Measurements from ENCODE around the gene EIF1.
A peak's percentile ranks its signal among the peaks of the same experiment; 100 is the strongest.

Gene EIF1

DNA sequence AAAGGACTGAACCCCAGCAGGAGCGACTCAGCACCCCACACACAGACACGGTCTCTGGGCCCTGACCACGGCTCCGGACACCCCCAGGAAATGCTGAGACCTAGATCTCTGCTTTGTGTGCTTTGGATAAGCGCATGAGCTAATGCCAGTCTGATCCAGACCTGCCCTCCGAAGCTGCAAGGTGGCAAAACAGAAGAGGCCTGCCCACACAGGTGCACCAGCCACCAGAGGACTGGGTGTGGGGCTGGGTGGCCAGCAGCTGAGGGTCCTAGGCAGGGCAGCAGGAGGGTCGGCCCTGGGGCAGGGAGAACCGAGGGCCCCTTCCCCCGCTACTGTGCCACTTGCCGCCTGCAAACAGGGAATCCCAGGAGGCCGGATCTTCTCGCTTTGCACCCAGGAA, 30.7 kb upstream of the EIF1 start:
- H3K9me3 ChIP-seq (ENCODE audit: insufficient read depth, low read depth, low read length) = no peaks in the 10 kb centered on the region
- H3K4me1 ChIP-seq (ENCODE audit: insufficient read depth, low read length) = peaks cover 9% of the 10 kb centered on the region
- 92% methylated on average over 12 of the region's 12 CpGs for WGBS
- H3K9ac ChIP-seq (ENCODE audit: low read depth, low read length) = no peak overlapping the region
- no peak overlapping the region for H3K27ac ChIP-seq (ENCODE audit: low read depth, low read length)
- H3K36me3 ChIP-seq (ENCODE audit: insufficient read depth, low read length) = no peaks in the 10 kb centered on the region
- no peaks in the 10 kb centered on the region for H3K27me3 ChIP-seq (ENCODE audit: insufficient read depth, low read length)
- no peak overlapping the region for H3K4me3 ChIP-seq (ENCODE audit: low read length)

DNA sequence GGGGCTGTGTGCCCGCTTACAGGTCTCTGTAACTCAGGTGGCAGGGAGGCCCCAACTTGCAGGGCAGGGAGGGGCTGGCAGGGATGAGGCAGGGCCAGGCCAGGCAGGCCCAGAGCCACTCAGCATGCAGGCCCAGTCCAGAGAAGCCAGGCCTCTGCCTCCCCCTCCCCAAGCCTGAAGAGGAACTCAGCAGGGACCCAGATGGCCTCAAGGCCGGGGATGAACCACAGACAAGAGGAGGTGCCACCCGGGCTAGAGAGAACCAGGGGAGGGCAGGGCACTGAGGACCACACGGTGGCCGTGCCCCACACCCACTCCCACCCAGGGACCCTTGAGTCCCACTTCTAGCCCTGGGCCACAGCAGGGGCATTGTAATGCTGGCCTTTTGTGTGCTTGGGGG, 29.8 kb upstream of the EIF1 start:
- 79% methylated on average over 4 of the region's 5 CpGs for WGBS
- no peaks in the 10 kb centered on the region for H3K27me3 ChIP-seq (ENCODE audit: insufficient read depth, low read length)
- no peaks in the 10 kb centered on the region for H3K9me3 ChIP-seq (ENCODE audit: insufficient read depth, low read depth, low read length)
- no peak overlapping the region for H3K9ac ChIP-seq (ENCODE audit: low read depth, low read length)
- H3K36me3 ChIP-seq (ENCODE audit: insufficient read depth, low read length) = no peaks in the 10 kb centered on the region
- peaks cover 9% of the 10 kb centered on the region for H3K4me1 ChIP-seq (ENCODE audit: insufficient read depth, low read length)
- H3K27ac ChIP-seq (ENCODE audit: low read depth, low read length) = no peak overlapping the region
- no peak overlapping the region for H3K4me3 ChIP-seq (ENCODE audit: low read length)

DNA sequence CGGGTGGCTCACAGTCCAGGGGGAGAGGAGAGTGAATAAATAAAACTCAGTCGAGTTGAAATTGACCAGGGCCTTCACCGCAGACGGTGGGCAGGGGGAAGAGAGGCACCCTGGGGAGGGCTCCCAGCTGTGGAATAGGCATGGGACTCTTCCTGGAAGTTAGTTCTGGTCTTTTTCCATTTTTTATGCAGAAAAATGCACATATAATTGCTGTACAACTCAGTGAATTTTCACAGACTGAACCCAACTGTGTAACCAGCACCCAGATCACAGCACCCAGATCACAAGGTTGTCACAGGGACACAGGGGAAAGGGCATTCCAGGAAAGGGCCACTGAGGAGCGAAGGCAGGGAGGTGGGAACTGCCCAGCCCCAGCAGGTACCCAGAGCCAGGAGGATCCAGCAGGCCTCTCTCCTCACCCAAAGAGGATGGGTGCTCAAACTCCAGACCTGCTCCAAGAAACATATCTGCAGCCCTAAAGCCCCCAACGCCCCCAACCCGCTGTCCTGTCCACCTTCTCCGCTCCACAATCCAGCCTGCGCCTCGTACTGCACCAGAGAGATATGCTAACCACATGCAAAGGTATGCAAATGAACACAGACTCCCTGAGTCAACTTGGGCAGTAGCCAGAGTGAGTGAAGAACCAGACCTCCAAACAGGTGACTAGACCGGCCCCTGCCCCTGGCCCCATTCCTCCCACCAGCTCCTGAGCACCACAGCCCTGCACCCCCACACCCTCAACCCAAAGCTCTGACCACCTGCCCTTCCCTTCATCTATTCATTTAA, 29.1 kb upstream of the EIF1 start:
- Histone ChIP-seq H3K4me3 (ENCODE audit: low read length) (no peak overlapping the region), H3K27me3 (ENCODE audit: insufficient read depth, low read length) (peaks cover 4% of the 10 kb centered on the region; the same call in 1 of the 2 replicates), H3K9ac (ENCODE audit: low read depth, low read length) (no peak overlapping the region), H3K4me1 (ENCODE audit: insufficient read depth, low read length) (peaks cover 9% of the 10 kb centered on the region), H3K27ac (ENCODE audit: low read depth, low read length) (no peak overlapping the region), H3K36me3 (ENCODE audit: insufficient read depth, low read length) (no peaks in the 10 kb centered on the region), H3K9me3 (ENCODE audit: insufficient read depth, low read depth, low read length) (no peaks in the 10 kb centered on the region)
- WGBS = 85% methylated on average over 11 of the region's 11 CpGs

DNA sequence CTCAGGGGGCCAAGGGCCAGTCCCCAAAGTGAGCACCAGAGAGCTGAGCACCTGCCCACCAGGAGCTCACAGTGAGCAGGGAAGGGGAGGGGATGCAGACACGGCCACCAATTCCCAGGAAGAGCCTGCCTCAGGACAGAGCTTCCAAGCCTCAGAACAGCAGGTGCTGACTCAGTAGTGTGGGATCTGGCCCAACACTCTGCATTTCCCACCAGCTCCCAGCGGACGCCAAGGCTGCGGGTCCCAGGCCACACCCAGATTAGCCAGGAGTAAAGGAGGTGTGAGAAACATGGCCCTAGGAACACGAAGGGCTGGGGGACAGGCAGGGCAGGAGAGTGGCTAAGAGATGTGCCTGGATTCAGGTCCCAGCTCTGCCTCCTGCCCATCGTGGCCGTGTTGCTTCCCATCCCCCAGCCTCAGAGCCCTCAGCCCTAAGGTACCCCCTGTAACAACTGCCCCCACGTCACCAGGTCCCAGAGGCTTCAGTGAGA, 28.4 kb upstream of the EIF1 start:
- no peak overlapping the region for H3K9ac ChIP-seq (ENCODE audit: low read depth, low read length)
- WGBS = 79% methylated on average over 8 of the region's 8 CpGs
- H3K9me3 ChIP-seq (ENCODE audit: insufficient read depth, low read depth, low read length) = no peaks in the 10 kb centered on the region
- H3K4me3 ChIP-seq (ENCODE audit: low read length) = no peak overlapping the region
- H3K27me3 ChIP-seq (ENCODE audit: insufficient read depth, low read length) = peaks cover 4% of the 10 kb centered on the region; the same call in 1 of the 2 replicates
- H3K4me1 ChIP-seq (ENCODE audit: insufficient read depth, low read length) = peaks cover 8% of the 10 kb centered on the region
- no peaks in the 10 kb centered on the region for H3K36me3 ChIP-seq (ENCODE audit: insufficient read depth, low read length)
- no peak overlapping the region for H3K27ac ChIP-seq (ENCODE audit: low read depth, low read length)

DNA sequence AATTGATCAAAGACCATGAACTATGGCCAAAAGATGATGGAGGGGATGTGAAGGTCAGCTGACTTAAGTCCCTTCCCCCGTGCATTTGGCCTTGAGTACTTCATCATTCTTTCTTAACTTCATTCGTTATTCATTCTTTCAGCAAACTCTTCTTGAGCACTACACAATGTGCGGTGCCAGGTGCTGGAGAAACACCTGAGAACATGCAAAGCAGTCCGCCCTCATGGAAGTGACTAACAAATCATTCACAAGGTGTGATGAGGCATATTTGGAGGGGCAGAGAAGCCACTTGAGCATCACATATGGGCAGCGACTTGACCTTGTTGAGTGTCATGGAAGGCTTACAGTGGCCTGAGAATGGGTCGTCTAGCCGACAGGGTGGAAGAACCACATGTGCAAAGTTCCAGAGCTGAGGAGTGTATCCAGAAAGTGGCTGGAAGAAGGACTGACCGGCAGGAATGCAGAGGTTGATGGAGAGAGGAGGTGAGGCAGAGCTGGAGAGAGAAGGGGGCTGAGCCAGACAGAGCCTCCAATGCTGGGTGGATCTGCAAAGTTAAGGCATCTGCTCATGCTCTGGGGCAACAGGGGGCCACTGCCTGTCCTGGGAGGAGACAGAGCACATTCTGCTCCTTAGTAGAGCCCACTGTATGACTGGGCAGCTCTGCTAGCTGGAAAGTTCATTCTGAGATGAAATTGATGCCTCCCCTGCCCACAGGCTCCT, 25.1 kb upstream of the EIF1 start:
- no peak overlapping the region for H3K9ac ChIP-seq (ENCODE audit: low read depth, low read length)
- no peaks in the 10 kb centered on the region for H3K9me3 ChIP-seq (ENCODE audit: insufficient read depth, low read depth, low read length)
- H3K27ac ChIP-seq (ENCODE audit: low read depth, low read length) = no peak overlapping the region
- WGBS = 75% methylated on average over 8 of the region's 8 CpGs
- no peak overlapping the region for H3K4me3 ChIP-seq (ENCODE audit: low read length)
- peaks cover 9% of the 10 kb centered on the region; the same call in 1 of the 2 replicates for H3K27me3 ChIP-seq (ENCODE audit: insufficient read depth, low read length)
- H3K4me1 ChIP-seq (ENCODE audit: insufficient read depth, low read length) = peaks cover 8% of the 10 kb centered on the region; the same call in 1 of the 2 replicates
- no peaks in the 10 kb centered on the region for H3K36me3 ChIP-seq (ENCODE audit: insufficient read depth, low read length)

DNA sequence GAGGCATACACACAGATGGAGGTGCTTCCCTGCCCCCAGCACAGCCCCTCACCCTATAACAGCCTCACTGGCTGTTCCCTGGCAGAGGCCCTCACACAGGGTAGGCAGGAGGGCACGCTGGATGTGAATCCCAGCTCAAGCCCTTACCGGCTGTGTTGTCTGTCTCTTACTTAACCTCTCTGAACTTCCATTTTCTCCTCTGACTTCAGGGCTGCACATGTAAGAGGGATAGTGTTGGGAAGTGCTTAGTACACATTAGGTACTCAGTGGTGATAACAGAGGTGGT, 24.6 kb upstream of the EIF1 start:
- Histone ChIP-seq H3K36me3 (ENCODE audit: insufficient read depth, low read length) (no peaks in the 10 kb centered on the region), H3K4me1 (ENCODE audit: insufficient read depth, low read length) (peaks cover 8% of the 10 kb centered on the region; the same call in 1 of the 2 replicates), H3K9ac (ENCODE audit: low read depth, low read length) (no peak overlapping the region), H3K9me3 (ENCODE audit: insufficient read depth, low read depth, low read length) (no peaks in the 10 kb centered on the region), H3K27ac (ENCODE audit: low read depth, low read length) (no peak overlapping the region), H3K4me3 (ENCODE audit: low read length) (no peak overlapping the region), H3K27me3 (ENCODE audit: insufficient read depth, low read length) (peaks cover 9% of the 10 kb centered on the region; the same call in 1 of the 2 replicates)
- 90% methylated on average over 2 of the region's 2 CpGs for WGBS

DNA sequence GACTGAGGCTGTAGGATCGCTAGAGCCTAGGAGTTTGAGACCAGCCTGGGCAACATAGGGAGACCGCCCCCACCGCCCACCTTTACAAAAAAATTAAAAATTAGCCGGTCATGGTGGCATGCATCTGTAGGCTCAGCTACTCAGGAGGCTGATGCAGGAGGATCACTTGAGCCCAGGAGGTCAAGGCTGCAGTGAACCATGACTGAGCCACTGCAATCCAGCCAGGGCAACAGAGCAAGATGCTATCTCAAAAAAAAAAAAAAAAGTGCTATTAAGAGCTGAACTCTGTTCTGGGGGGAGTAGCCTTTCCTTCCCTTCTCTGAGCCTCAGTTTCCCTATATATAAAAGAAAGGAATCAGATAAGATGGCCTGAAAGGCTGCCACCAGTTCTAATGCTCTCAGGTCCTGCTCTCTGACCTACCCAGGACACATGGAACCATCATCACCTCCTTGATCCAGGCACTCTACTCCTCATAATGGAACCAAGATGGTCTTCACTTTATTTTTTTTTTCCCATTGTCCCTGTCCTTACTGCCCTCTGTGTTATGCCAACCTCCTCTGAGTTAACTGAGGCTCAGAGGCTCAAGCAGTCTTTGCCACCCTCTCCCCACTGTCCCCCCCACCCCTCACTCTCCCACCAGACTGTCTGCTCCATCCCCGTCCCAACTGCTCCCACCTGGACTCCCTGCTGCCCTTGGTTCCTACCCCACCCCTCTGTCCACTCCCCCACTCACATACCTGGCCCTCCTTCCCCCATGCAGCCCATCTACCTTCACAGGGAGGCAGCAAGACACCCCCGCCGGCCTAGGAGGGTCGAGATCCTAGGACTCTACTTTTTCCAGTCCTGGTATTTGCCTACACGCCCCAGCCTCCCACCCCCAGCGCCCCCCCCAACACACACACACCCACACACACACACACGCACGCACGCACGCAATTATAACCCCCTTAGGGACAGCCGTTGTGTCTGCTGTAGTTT, 23.8 kb upstream of the EIF1 start:
- WGBS = 86% methylated on average over 15 of the region's 15 CpGs
- Histone ChIP-seq H3K27ac (ENCODE audit: low read depth, low read length) (no peak overlapping the region), H3K27me3 (ENCODE audit: insufficient read depth, low read length) (peaks cover 9% of the 10 kb centered on the region; the same call in 1 of the 2 replicates), H3K9ac (ENCODE audit: low read depth, low read length) (no peak overlapping the region), H3K4me1 (ENCODE audit: insufficient read depth, low read length) (peaks cover 8% of the 10 kb centered on the region; the same call in 1 of the 2 replicates), H3K4me3 (ENCODE audit: low read length) (no peak overlapping the region), H3K9me3 (ENCODE audit: insufficient read depth, low read depth, low read length) (no peaks in the 10 kb centered on the region), H3K36me3 (ENCODE audit: insufficient read depth, low read length) (no peaks in the 10 kb centered on the region)

DNA sequence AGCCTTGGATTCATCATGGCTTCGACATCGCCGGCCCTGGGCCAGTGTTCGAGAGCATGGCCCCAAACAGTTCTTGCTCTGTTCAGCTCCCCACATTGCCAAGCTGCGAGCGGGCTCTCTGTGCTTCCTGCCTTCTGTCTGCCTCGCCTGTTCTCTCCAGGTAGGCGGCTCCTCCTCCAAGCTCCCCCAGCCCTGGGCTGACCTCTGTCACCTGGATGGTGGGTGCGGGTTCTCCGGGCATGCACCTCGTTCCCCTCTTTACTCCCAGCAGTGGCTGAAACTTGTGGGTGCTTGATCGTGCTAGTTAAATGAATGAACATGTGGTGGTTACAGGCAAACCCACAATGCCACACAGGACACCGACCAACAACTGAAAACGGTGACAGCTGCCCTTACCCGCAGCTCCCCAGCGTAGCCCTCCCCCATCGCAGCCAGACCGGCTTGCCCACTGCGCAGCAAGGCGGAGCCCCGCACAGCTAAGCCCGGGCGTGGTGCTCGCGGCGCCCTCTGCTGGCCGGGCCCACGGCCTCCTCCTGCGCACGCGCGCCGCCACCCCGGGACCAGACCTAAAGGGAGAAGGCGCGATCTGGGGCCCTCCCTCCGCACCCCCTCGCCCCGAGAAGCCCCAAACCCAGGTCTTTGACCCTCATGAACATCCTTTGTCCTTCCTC, 23.0 kb upstream of the EIF1 start:
- Histone ChIP-seq H3K27me3 (ENCODE audit: insufficient read depth, low read length) (peaks cover 9% of the 10 kb centered on the region; the same call in 1 of the 2 replicates), H3K9me3 (ENCODE audit: insufficient read depth, low read depth, low read length) (no peaks in the 10 kb centered on the region), H3K27ac (ENCODE audit: low read depth, low read length) (no peak overlapping the region), H3K9ac (ENCODE audit: low read depth, low read length) (peak overlapping the region; percentile 47), H3K4me1 (ENCODE audit: insufficient read depth, low read length) (peaks cover 8% of the 10 kb centered on the region; the same call in 1 of the 2 replicates), H3K4me3 (ENCODE audit: low read length) (peak overlapping the region; percentile 71), H3K36me3 (ENCODE audit: insufficient read depth, low read length) (no peaks in the 10 kb centered on the region)
- WGBS = 17% methylated on average over 38 of the region's 39 CpGs

DNA sequence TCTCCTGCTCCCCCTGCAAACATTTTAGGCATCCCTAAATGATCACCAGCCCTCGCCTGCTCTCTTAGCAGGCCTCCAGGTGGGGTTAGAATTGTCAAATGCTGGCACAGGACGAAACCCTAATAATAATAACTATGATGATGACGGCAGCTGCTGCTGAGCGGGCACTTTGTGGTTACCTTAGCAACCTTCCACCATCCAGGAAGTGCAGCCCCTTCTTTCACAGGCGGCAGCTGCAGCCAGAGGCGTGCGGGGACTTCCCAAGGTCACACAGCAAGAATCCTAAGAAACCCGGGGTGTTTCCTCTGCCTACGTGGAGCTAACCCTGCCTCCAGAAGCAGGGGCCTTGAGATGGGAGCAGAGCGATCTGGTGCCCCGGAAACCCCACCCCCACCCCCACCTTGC, 22.4 kb upstream of the EIF1 start:
- WGBS = 3% methylated on average over 11 of the region's 11 CpGs
- no peak overlapping the region for H3K27ac ChIP-seq (ENCODE audit: low read depth, low read length)
- peak overlapping the region; percentile 47 for H3K9ac ChIP-seq (ENCODE audit: low read depth, low read length)
- H3K36me3 ChIP-seq (ENCODE audit: insufficient read depth, low read length) = no peaks in the 10 kb centered on the region
- peak overlapping the region; percentile 71 for H3K4me3 ChIP-seq (ENCODE audit: low read length)
- peaks cover 8% of the 10 kb centered on the region; the same call in 1 of the 2 replicates for H3K4me1 ChIP-seq (ENCODE audit: insufficient read depth, low read length)
- H3K9me3 ChIP-seq (ENCODE audit: insufficient read depth, low read depth, low read length) = no peaks in the 10 kb centered on the region
- H3K27me3 ChIP-seq (ENCODE audit: insufficient read depth, low read length) = peaks cover 9% of the 10 kb centered on the region; the same call in 1 of the 2 replicates

DNA sequence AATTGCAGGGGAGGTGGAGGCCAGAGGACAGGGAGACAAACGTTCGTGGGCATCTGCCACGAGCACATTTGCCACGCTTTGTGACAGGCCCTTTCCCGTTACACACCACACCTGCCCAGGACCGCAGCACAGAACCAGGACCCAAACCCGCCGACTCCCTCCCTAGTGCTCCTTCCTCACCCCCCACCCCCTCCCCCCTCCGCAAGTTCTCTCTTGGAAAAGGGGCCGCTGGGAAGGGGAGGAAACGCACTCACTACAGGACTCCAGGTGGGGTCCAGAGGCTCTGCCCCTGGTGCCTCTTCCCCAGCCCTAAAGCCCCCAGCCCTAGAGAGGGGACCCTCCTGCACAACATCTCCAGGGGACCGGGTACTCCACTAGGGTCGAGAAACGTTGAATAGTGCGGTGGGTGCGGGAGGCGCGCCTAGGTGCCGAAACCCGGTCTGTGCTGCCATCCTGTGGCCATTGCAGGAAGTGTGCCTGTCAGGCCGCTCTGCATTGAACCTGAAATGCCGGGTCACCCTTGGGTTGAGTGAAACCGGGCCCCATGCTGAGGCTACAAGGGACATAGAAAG, 21.9 kb upstream of the EIF1 start:
- H3K36me3 ChIP-seq (ENCODE audit: insufficient read depth, low read length) = no peaks in the 10 kb centered on the region
- H3K4me3 ChIP-seq (ENCODE audit: low read length) = peak overlapping the region; percentile 71
- H3K27ac ChIP-seq (ENCODE audit: low read depth, low read length) = no peak overlapping the region
- peaks cover 8% of the 10 kb centered on the region; the same call in 1 of the 2 replicates for H3K4me1 ChIP-seq (ENCODE audit: insufficient read depth, low read length)
- under 1% methylated on average over 22 of the region's 23 CpGs for WGBS
- H3K9ac ChIP-seq (ENCODE audit: low read depth, low read length) = no peak overlapping the region
- H3K9me3 ChIP-seq (ENCODE audit: insufficient read depth, low read depth, low read length) = no peaks in the 10 kb centered on the region
- H3K27me3 ChIP-seq (ENCODE audit: insufficient read depth, low read length) = peaks cover 9% of the 10 kb centered on the region; the same call in 1 of the 2 replicates
